B cell (primary cell): ENCODE data around the gene UBE2J2. TPM values are rescaled to one million over a fixed set of nuclear protein-coding genes. Genes with fewer than 3 reads are reported as not detected.

Experiments used
- ATAC-seq: fragments of 200-7000 bp; cut with Tn5 transposase; one replicate; pipeline ENCODE4 v1.10.0; 2021; ENCODE audit warnings: low read depth, mild to moderate bottlenecking, moderate number of reproducible peaks, moderate library complexity
- CTCF ChIA-PET: fragments of 350-600 bp; sonication (Branson Sonifier 250); formaldehyde crosslinking; loops from one replicate; lab custom pipeline; 2021; ENCODE audit warnings: antibody characterized with exemption, inconsistent platforms; lab: Charles Lee
- POLR2A ChIA-PET: fragments of 350-600 bp; sonication (Branson Sonifier 250); formaldehyde crosslinking; loops from one replicate; lab custom pipeline; 2021; ENCODE audit warnings: antibody characterized with exemption; lab: Charles Lee
- DNase-seq: peaks from one replicate; pipeline ENCODE4 v3.0.0; 2013
- H2AFZ ChIP-seq: 2 replicates; pipeline ENCODE4 v1.6.1; 2012; ENCODE audit warnings: mild to moderate bottlenecking, low read depth, low read length; ENCODE audit not compliant: insufficient read depth, poor library complexity, severe bottlenecking
- H3K27ac ChIP-seq, 2 donors: 1 replicate in 1 of 2; 2 replicates in 1 of 2; pipeline ENCODE4 v1.5.1; 2012 to 2013; ENCODE audit warnings: low read length in 2 of 2, mild to moderate bottlenecking in 2 of 2, moderate library complexity in 1 of 2
- H3K27me3 ChIP-seq, 4 experiments: fragments of 200-600 bp in 1 of 4; sonication (generic) in 1 of 4; replicated peaks in 1 of 4; 1 replicate in 2 of 4; 2 replicates in 2 of 4; pipeline versions ENCODE4 v1.6.1 to v1.7.0; 2013 to 2016; ENCODE audit warnings: low read length in 3 of 4, mild to moderate bottlenecking in 2 of 4, mixed read lengths in 1 of 4, moderate library complexity in 1 of 4; ENCODE audit not compliant: insufficient read depth in 4 of 4, control insufficient read depth in 3 of 4; ENCODE audit errors: control extremely low read depth in 1 of 4
- H3K36me3 ChIP-seq, 2 experiments: replicated peaks in 1 of 2; 1 replicate in 1 of 2; 2 replicates in 1 of 2; pipeline versions ENCODE4 v1.6.1 to v1.7.1; 2013; ENCODE audit warnings: low read length in 1 of 2; ENCODE audit not compliant: insufficient read depth in 2 of 2, control insufficient read depth in 1 of 2; ENCODE audit errors: control extremely low read depth in 1 of 2, extremely low read depth in 1 of 2
- H3K4me1 ChIP-seq, 2 donors: fragments of 200-600 bp in 1 of 2; sonication (generic) in 1 of 2; 1 replicate in 1 of 2; 2 replicates in 1 of 2; pipeline versions ENCODE4 v1.5.1 to v1.6.1; 2013 to 2017; ENCODE audit warnings: low read length in 2 of 2; ENCODE audit not compliant: control insufficient read depth in 2 of 2, insufficient read depth in 2 of 2
- H3K4me2 ChIP-seq: replicated peaks from 2 replicates; pipeline ENCODE3; 2012; ENCODE audit warnings: mild to moderate bottlenecking, low read depth, low read length; ENCODE audit not compliant: poor library complexity, severe bottlenecking
- H3K4me3 ChIP-seq, 5 experiments: fragments of 200-600 bp in 1 of 5; sonication (generic) in 1 of 5; 1 replicate in 3 of 5; 2 replicates in 2 of 5; pipeline versions ENCODE4 v1.5.1 to v1.7.0; 2011 to 2016; ENCODE audit warnings: low read length in 4 of 5, mild to moderate bottlenecking in 4 of 5, low read depth in 2 of 5, control low read depth in 1 of 5, moderate library complexity in 1 of 5; ENCODE audit not compliant: insufficient read depth in 1 of 5; ENCODE audit errors: control extremely low read depth in 1 of 5, extremely low read depth in 1 of 5
- H3K79me2 ChIP-seq: fragments of 200-600 bp; sonication (generic); one replicate; pipeline ENCODE4 v1.6.0; 2016; ENCODE audit warnings: low read length; ENCODE audit not compliant: control insufficient read depth, insufficient read depth
- H3K9ac ChIP-seq: fragments of 200-600 bp; sonication (generic); 2 replicates; pipeline ENCODE4 v1.6.1; 2017; ENCODE audit warnings: mild to moderate bottlenecking, low read length, moderate library complexity
- H3K9me3 ChIP-seq, 3 donors: one replicate each; pipeline versions ENCODE4 v1.6.1 to v1.7.1; 2013; ENCODE audit warnings: low read length in 2 of 3; ENCODE audit not compliant: control insufficient read depth in 2 of 3, insufficient read depth in 1 of 3; ENCODE audit errors: control extremely low read depth in 1 of 3
- H4K20me1 ChIP-seq: 2 replicates; pipeline ENCODE4 v1.6.0; 2012; ENCODE audit warnings: mild to moderate bottlenecking, low read length; ENCODE audit not compliant: insufficient read depth, control insufficient read depth, poor library complexity, severe bottlenecking
- H3K27ac Mint-ChIP-seq: one replicate; pipeline ENCODE4 v1.8.0; 2021; ENCODE audit warnings: mixed read lengths
- H3K27me3 Mint-ChIP-seq: one replicate; pipeline ENCODE4 v1.8.0; 2021; ENCODE audit warnings: mixed read lengths
- H3K4me1 Mint-ChIP-seq: one replicate; pipeline ENCODE4 v1.8.0; 2021; ENCODE audit warnings: mixed read lengths
- H3K4me3 Mint-ChIP-seq: one replicate; pipeline ENCODE4 v1.8.0; 2021; ENCODE audit warnings: mixed read lengths
- H3K9me3 Mint-ChIP-seq: one replicate; pipeline ENCODE4 v1.8.0; 2022; ENCODE audit warnings: mixed read lengths; ENCODE audit not compliant: insufficient read depth
- EZH2 ChIP-seq: IDR thresholded peaks from 2 replicates; pipeline ENCODE4 v1.6.1; 2012; ENCODE audit warnings: borderline replicate concordance, low read depth, mild to moderate bottlenecking, moderate library complexity, low read length; ENCODE audit not compliant: insufficient read depth, poor library complexity, severe bottlenecking
- WGBS: methylation state at CpG from one replicate; pipeline ENCODE4 v1.1.5; 2013; ENCODE audit warnings: missing lambda C conversion rate; ENCODE audit not compliant: insufficient coverage; 5-methylcytosine and 5-hydroxymethylcytosine counted together
- intact Hi-C: fragments of 100-400 bp; cut with micrococcal nuclease; formaldehyde crosslinking; loops from one replicate; pipeline ENCODE4 v1.10.0; 2022
- polyA plus RNA-seq: library from polyadenylated mRNA; depleted of rRNA; stranded (reverse); fragments of >200 nt; gene quantifications from 2 replicates; pipeline ENCODE4 v1.2.3, GENCODE V29; 2012
- total RNA-seq, 2 donors: library from RNA; stranded (reverse); fragments of 120-200 nt in 1 of 2; gene quantifications; 1 replicate in 1 of 2; 2 replicates in 1 of 2; pipeline versions ENCODE4 v1.2.3 to v1.2.4, GENCODE V29; 2013 to 2022
- TF ChIP-seq, protein P1 (sequence below): fragments of 200-600 bp; IDR thresholded peaks from one replicate; pipeline ENCODE4 v1.8.0; 2022; ENCODE audit warnings: antibody characterized with exemption, mild to moderate bottlenecking

Gene UBE2J2
- total and polyA plus RNA-seq, 2 donors (not counting 1 experiment from before 2014, with no cell fraction given), result 40.1 to 115 TPM

DNA sequence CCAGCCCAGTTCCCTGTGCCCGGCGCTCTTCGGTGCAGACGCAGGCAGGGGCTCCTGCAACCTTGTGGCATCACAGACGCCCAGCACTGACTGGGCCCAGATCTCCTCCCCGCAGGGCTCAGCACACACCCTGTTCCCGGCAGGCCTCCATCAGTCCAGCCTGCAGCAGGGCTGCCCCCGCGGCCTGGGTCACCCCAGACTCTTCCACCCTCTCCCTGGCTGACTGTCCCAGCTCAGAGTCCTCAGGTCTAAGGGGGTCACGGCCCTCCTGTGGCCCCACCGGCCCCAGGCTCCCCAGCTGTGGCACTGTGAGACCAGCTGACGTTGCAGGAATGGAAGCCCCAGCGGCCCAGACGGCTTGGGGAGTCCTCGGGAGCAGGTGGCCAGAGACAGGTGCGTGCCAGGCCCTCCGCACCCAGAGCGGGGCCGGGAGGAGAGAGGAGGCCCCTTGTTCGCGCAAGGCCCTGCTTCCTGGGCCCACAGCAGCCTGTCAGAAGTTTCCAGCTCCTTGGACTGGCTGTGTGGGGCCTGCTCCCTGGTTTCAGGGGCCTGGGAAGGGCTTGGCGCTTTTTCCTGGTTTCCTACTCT, 37.4 kb downstream of the UBE2J2 start:
- peaks cover 26% of the 10 kb centered on the region for H3K4me1 Mint-ChIP-seq
- Histone ChIP-seq H3K9me3 (peaks cover 0 to 5% (median 0%) of the 10 kb centered on the region in 3 donors), H3K4me2 (no peak overlapping the region), H3K9ac (no peak overlapping the region), H3K27ac (no peak overlapping the region), H3K36me3 (peaks cover 0 to 8% of the 10 kb centered on the region in 2 experiments), H3K4me3 (no peak overlapping the region), H4K20me1 (peaks cover 29% of the 10 kb centered on the region), H3K27me3 (peaks cover 0 to 28% (median 8%) of the 10 kb centered on the region in 4 experiments), H3K79me2 (peaks cover 27% of the 10 kb centered on the region), H2AFZ (no peak overlapping the region), H3K4me1 (peaks cover 23 to 24% of the 10 kb centered on the region in 2 donors)
- intact Hi-C loops, result loop anchor here (10.0 kb wide), 1 partner anchor 201 kb away; no protein-coding TSS in a partner anchor
- no peaks in the 10 kb centered on the region for H3K9me3 Mint-ChIP-seq
- DNase-seq (no peak), ATAC-seq (no peak)
- WGBS, result 89% methylated on average over 22 of the region's 22 CpGs
- TF ChIP-seq, protein P1, sequence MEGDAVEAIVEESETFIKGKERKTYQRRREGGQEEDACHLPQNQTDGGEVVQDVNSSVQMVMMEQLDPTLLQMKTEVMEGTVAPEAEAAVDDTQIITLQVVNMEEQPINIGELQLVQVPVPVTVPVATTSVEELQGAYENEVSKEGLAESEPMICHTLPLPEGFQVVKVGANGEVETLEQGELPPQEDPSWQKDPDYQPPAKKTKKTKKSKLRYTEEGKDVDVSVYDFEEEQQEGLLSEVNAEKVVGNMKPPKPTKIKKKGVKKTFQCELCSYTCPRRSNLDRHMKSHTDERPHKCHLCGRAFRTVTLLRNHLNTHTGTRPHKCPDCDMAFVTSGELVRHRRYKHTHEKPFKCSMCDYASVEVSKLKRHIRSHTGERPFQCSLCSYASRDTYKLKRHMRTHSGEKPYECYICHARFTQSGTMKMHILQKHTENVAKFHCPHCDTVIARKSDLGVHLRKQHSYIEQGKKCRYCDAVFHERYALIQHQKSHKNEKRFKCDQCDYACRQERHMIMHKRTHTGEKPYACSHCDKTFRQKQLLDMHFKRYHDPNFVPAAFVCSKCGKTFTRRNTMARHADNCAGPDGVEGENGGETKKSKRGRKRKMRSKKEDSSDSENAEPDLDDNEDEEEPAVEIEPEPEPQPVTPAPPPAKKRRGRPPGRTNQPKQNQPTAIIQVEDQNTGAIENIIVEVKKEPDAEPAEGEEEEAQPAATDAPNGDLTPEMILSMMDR, result no peak
- TF ChIP-seq EZH2, result no peak
- H3K27me3 Mint-ChIP-seq, result no peaks in the 10 kb centered on the region
- H3K27ac Mint-ChIP-seq, result no peak overlapping the region
- H3K4me3 Mint-ChIP-seq, result no peak overlapping the region
- CTCF ChIA-PET, result interaction anchor here (1.3 kb wide), 1 partner anchor 114 kb away, joined by 5 read pairs; no protein-coding TSS in a partner anchor
- POLR2A ChIA-PET, result no interaction called here

GRCh38 chr1:1235016-1235744, 38.5 kb downstream of the UBE2J2 start:
- H3K4me3 Mint-ChIP-seq, result no peak overlapping the region
- no peak overlapping the region for H3K4me2 ChIP-seq
- H4K20me1 ChIP-seq, result peaks cover 40% of the 10 kb centered on the region
- H3K79me2 ChIP-seq, result peaks cover 38% of the 10 kb centered on the region
- H2AFZ ChIP-seq, result no peak overlapping the region
- CTCF ChIA-PET, result interaction anchor here (1.0 to 1.3 kb wide), 2 partner anchors 113 kb away, joined by 3 to 5 read pairs; no protein-coding TSS in a partner anchor
- H3K36me3 ChIP-seq, result peaks cover 0 to 8% of the 10 kb centered on the region in 2 experiments
- H3K27ac Mint-ChIP-seq, result no peak overlapping the region
- 96% methylated on average over 25 of the region's 27 CpGs for WGBS
- ATAC-seq (no peak), DNase-seq (no peak)
- H3K4me1 ChIP-seq, result peaks cover 33 to 34% of the 10 kb centered on the region in 2 donors
- H3K9me3 ChIP-seq, result peaks cover 0 to 5% (median 0%) of the 10 kb centered on the region in 3 donors
- H3K27ac ChIP-seq, result no peak overlapping the region
- H3K4me3 ChIP-seq, result no peak overlapping the region
- H3K27me3 ChIP-seq, result peaks cover 0 to 25% (median 8%) of the 10 kb centered on the region in 4 experiments
- peaks cover 32% of the 10 kb centered on the region for H3K4me1 Mint-ChIP-seq
- H3K27me3 Mint-ChIP-seq, result no peaks in the 10 kb centered on the region
- intact Hi-C loops, result loop anchor here (10.0 kb wide), 1 partner anchor 200 kb away; no protein-coding TSS in a partner anchor
- no peak overlapping the region for H3K9ac ChIP-seq
- no peaks in the 10 kb centered on the region for H3K9me3 Mint-ChIP-seq
- TF ChIP-seq EZH2, result no peak
- TF ChIP-seq, protein P1, result no peak
- POLR2A ChIA-PET, result no interaction called here
